ENCODE data around the gene KCNH1. TPM values are rescaled to one million over a fixed set of nuclear protein-coding genes. Genes with fewer than 3 reads are reported as not detected.
"Not testable (repeated sequence)": the region's sequence is repeated elsewhere in the genome, so short reads cannot be mapped to it uniquely, and the experiment has no call there.

Gene KCNH1
- total RNA-seq, 2 donors from 2014 or later: 0.32 to 0.33 TPM

- no peak for DNase-seq (ENCODE audit: low spot score)
- intact Hi-C loops (cut with DNase I): no loop called here
Observed at GRCh38 chr1:211111351-211111750, 22.6 kb downstream of the KCNH1 start.

- no peak for DNase-seq (ENCODE audit: low spot score)
- intact Hi-C loops (cut with DNase I): no loop called here
Observed at GRCh38 chr1:211101481-211101880, 32.5 kb downstream of the KCNH1 start.

- intact Hi-C loops (cut with DNase I): no loop called here
- DNase-seq (ENCODE audit: low spot score): no peak
Observed at GRCh38 chr1:211099393-211099792, 34.6 kb downstream of the KCNH1 start.

DNA sequence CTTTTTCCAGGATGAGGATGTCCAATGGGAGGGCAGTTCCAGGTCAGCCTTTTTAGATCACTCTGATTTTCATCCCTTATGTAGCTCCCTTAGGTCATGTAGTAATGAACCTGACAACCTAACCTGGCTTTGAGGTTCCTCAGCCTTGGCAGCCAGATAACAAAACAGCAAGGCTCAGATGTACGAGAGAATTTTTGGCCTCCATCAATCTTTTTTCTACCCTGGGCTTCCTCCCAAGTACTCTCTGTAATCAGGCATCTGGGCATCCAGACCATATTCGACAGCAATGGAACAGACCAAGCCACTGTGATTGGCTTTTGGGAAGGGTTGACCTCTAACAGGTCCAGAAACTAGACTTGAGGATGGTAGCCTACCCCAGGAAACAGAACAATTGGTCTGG, 38.6 kb downstream of the KCNH1 start:
- DNase-seq (ENCODE audit: low spot score): no peak
- intact Hi-C loops (cut with DNase I): no loop called here

DNA sequence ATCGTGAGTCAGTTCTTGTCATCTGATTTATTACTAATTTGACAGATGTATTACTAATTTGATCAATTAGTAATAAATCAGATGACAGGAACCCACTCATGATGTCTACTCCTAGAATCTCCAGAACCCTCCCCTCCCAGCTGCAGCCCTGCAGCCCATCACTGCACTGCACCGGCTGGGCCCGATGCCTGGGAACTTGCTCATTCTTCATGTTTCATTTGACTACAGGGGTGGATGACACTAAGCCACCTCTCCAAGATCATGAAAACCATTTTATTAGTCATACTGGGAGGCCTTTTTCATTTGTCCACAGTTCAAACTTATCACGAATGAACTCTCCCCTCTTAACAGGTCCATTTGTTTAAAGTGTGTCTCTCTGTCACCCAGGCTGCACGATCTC, 41.0 kb downstream of the KCNH1 start:
- DNase-seq (ENCODE audit: low spot score): no peak
- intact Hi-C loops (cut with DNase I): no loop called here

GRCh38 chr1:211091867-211092266, 42.1 kb downstream of the KCNH1 start:
- intact Hi-C loops (cut with DNase I): no loop called here
- DNase-seq (ENCODE audit: low spot score): no peak

DNA sequence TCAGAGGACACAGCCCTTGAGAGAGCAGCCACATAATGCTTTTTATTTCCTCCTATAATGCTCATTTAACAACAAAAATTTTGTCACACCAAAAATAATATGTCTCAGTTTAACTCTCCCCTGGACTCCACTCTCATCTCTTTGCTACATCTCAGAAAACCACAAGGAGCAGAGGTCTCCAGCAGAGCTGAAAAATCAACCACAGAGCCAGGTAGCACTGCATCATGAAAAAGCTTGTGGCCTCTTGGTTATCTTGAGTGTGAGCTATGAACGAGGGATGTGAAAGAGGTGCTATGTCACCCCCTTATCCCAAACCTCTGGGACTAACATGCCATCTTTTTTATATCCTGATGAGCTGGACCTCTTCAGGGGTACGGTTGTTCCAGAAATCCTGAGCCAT, 44.4 kb downstream of the KCNH1 start:
- DNase-seq (ENCODE audit: low spot score): no peak
- intact Hi-C loops (cut with DNase I): no loop called here

DNA sequence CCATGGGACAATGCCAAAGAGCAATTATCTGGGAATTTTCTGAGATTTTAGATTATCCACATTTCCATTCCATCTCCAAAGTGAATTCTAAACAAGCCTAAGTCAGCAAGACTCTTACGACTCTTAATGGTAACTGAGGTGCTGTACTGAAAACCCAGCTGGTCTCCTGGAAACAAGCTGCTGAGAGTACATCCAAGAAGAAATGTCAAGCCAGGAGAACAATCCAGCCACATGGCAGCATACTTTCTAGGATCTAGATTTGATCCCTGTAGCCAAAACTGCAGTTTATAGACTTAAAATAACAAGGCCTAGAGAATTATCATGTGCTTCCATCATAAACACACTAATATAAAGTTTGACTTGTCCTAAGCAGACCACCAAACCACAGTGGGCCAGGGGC, 45.8 kb downstream of the KCNH1 start:
- intact Hi-C loops (cut with DNase I): no loop called here
- no peak for DNase-seq (ENCODE audit: low spot score)

DNA sequence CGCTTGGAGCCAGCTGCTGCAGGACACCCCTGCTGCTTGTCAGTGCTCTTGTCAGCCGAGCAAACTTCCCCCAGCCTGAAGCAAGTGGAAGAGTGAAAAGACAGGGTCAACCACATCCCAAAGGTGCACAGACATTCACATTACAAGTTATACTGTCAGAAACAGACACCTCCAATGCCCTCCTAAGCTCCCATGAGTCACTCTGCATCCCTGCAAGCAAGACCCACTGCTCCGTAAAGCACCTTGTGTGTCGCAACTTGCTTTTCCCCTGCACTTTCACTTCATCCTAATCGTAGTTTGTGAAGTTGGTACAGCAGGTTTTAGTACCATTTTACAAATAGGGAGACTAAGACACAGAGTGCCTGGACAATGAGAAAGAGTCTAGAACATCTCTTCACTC, 51.1 kb downstream of the KCNH1 start:
- DNase-seq (ENCODE audit: low spot score): no peak
- intact Hi-C loops (cut with DNase I): no loop called here

GRCh38 chr1:211081447-211081846, 52.5 kb downstream of the KCNH1 start:
- intact Hi-C loops (cut with DNase I); DNase-seq (ENCODE audit: low spot score): not testable (repeated sequence)

- DNase-seq (ENCODE audit: low spot score): no peak
- intact Hi-C loops (cut with DNase I): no loop called here
Observed at GRCh38 chr1:211068976-211069375, 65.0 kb downstream of the KCNH1 start.

- intact Hi-C loops (cut with DNase I): no loop called here
Observed at GRCh38 chr1:211066781-211067384, 67.1 kb downstream of the KCNH1 start.

DNA sequence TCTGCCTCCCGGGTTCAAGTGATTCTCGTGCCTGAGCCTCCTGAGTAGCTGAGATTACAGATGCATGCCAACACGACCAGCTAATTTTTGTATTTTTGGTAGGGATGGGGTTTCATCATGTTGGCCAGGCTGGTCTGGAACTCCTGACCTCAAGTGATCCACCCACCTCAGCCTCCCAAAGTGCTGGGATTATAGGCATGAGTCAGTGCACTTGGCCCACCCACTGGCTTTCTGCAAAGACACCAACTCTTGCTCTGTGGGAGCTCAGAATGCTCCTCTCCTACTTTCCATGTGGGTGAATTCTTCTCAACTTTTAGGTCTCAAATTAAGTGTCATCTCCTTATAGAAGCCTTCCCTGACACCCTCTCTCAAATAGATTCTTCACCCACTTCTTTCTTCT, 92.1 kb downstream of the KCNH1 start:
- intact Hi-C loops (cut with DNase I); DNase-seq (ENCODE audit: low spot score): not testable (repeated sequence)

More at GRCh38 chr1:211066781-211067384, 67.1 kb downstream of the KCNH1 start:
- no peak for DNase-seq (ENCODE audit: low spot score)

DNA sequence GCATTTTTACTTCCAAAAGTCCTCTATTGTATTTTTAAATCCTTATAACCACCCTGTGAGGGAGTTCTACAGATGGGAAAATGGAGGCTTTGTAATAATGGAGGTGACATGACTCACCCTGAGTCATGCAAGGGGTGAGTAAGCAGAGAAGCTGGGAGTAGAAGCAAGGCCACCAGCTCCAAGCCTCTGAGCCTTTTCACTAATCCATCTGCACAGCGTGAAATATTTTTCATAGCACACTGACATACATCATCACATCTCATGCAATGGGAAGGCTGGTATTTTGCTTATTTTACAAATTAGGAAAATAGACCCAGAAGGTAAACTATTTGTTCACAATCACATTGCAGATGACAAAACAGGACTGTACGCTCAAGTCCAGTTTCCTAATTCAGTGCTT, 96.9 kb downstream of the KCNH1 start:
- intact Hi-C loops (cut with DNase I): no loop called here
- DNase-seq (ENCODE audit: low spot score): no peak

DNA sequence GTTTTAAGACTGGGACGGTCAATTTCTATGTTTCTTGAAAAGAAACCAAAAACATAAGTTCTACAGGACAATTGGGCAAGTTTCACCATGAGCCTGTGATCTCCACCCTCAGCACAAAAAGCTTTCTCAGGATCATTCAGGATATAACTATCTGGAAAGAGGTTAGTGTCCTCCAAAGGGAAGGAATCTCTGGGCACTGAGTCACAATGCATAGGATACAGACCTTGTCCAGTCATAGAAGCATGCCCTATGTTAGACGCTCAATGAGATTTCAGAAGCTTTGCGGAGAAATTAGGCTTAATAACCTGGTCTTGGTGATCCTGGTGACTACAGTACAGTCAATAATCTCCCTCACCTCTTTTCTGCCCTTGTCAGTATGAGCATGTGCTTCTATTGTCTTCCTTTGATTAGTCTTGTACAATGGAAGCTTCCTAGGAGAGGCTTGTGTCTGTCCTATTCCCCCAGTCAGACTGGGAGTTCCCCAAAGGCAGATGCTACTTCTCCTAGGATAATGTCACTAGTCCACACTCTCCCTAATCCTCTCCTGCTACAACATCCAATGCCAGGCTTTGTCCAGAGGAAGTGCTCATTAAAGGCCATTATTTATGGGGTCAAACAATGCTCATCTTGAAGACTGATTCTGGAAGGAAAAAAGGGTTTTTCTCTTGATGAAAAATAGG, 97.4 kb downstream of the KCNH1 start:
- intact Hi-C loops (cut with DNase I): no loop called here
- no peak for DNase-seq (ENCODE audit: low spot score)

GRCh38 chr1:211035821-211036380, 98.0 kb downstream of the KCNH1 start:
- intact Hi-C loops (cut with DNase I): no loop called here
- no peak for DNase-seq (ENCODE audit: low spot score)

DNA sequence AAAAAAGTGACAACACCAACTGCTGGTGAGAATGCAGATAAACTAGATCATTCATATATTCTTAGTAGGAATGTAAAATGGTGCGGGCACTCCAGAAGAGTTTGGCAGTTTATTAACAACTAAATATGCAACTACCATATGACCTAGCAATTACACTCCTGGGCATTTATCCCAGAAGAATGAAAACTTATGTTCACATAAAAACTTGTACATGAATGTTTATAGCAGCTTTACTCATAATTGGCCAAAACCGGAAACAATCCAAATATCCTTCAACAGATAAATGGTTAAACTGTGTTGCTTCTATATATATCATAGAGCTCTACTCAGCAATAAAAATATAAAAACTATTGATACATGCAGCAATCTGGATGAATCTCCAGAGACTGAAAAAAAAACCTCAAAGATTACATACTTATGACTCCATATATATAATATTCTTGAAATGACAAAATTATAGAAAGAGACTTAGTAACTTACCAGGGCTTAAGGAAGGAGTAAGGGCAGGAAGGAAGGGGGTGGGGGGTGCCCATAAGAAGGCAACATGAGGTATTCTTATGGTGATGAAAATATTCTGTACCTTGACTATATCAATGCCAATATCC, 99.9 kb downstream of the KCNH1 start:
- intact Hi-C loops (cut with DNase I): no loop called here

DNA sequence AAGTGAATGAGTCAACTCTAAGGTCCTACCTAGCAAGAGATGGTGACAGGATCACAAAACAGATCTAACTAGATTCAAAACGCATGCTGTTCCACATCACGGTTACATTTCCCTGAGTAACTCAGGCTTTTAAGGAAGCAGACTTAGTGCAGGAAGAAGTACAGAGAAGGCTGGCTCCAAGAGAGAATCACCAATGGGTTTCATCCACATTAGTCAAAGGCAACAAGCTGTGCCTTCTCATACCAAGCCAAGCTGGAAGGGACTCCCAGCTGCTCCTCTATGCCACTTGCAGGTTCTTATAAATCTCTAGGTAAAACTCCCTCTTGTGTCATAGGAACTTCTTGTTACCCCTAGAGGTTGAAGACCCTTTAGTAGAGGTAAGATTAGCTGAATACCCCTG, 109.0 kb downstream of the KCNH1 start:
- no peak for DNase-seq (ENCODE audit: low spot score)
- intact Hi-C loops (cut with DNase I): no loop called here

More for the DNA sequence above, 99.9 kb downstream of the KCNH1 start:
- DNase-seq (ENCODE audit: low spot score): no peak

DNA sequence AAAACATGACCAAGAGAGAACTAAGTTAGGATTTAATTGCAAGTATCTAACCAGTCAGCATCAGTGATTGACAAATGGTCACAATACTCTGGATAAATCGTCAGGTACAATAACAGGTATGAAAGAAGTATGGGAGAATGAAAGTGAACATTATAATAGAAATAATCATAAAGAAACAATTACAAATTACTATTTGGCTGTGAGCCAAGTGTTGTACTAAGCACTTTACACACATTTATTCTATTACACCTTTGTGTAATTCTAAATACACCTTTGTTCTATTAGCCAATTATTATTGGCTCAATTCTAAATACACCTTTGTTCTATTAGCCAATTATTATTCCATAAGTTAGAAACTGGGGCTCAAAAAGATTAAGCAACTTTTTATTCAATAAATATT, 114.7 kb downstream of the KCNH1 start:
- no peak for DNase-seq (ENCODE audit: low spot score)
- intact Hi-C loops (cut with DNase I): no loop called here

- no peak for DNase-seq (ENCODE audit: low spot score)
- intact Hi-C loops (cut with DNase I): no loop called here
Observed at GRCh38 chr1:211018690-211019089, 115.3 kb downstream of the KCNH1 start.
